Activated naive CD8-positive, alpha-beta T cell (primary cell): Measurements from ENCODE around the gene GPC6.
A peak's percentile ranks its signal among the peaks of the same experiment; 100 is the strongest.

Experiments
- H3K27ac Mint-ChIP-seq: one replicate; pipeline ENCODE4 v1.8.0; 2021; ENCODE audit warnings: mixed read lengths
- H3K27me3 Mint-ChIP-seq: one replicate; pipeline ENCODE4 v1.8.0; 2021; ENCODE audit warnings: mixed read lengths
- H3K36me3 Mint-ChIP-seq: one replicate; pipeline ENCODE4 v1.8.0; 2021; ENCODE audit warnings: mixed read lengths
- H3K4me1 Mint-ChIP-seq: one replicate; pipeline ENCODE4 v1.8.0; 2021; ENCODE audit warnings: low read depth, mixed read lengths
- H3K4me3 Mint-ChIP-seq: one replicate; pipeline ENCODE4 v1.8.0; 2021; ENCODE audit warnings: mild to moderate bottlenecking, mixed read lengths
- H3K9me3 Mint-ChIP-seq: one replicate; pipeline ENCODE4 v1.8.0; 2021; ENCODE audit warnings: low read depth, mixed read lengths

GPC6 gene

GRCh38 chr13:93224535-93224934, 2.1 kb upstream of the GPC6 start:
- H3K9me3 Mint-ChIP-seq, result peaks cover 7% of the 10 kb centered on the region
- no peak overlapping the region for H3K4me3 Mint-ChIP-seq
- H3K27ac Mint-ChIP-seq, result no peak overlapping the region
- H3K27me3 Mint-ChIP-seq, result peaks cover 33% of the 10 kb centered on the region
- H3K36me3 Mint-ChIP-seq, result no peaks in the 10 kb centered on the region
- peaks cover 10% of the 10 kb centered on the region for H3K4me1 Mint-ChIP-seq

- peaks cover 40% of the 10 kb centered on the region for H3K27me3 Mint-ChIP-seq
- peaks cover 7% of the 10 kb centered on the region for H3K9me3 Mint-ChIP-seq
- no peak overlapping the region for H3K4me3 Mint-ChIP-seq
- H3K4me1 Mint-ChIP-seq, result peaks cover 10% of the 10 kb centered on the region
- H3K27ac Mint-ChIP-seq, result no peak overlapping the region
- H3K36me3 Mint-ChIP-seq, result no peaks in the 10 kb centered on the region
These were observed 997 bp upstream of the GPC6 start for GRCh38 chr13:93225610-93226009.

- Mint-ChIP-seq H3K9me3 (peaks cover 7% of the 10 kb centered on the region), H3K36me3 (no peaks in the 10 kb centered on the region), H3K4me3 (no peak overlapping the region), H3K27me3 (peaks cover 42% of the 10 kb centered on the region), H3K27ac (no peak overlapping the region), H3K4me1 (peaks cover 10% of the 10 kb centered on the region)
These were observed 463 bp upstream of the GPC6 start for GRCh38 chr13:93226065-93226622.

- Mint-ChIP-seq H3K4me3 (no peak overlapping the region), H3K27ac (no peak overlapping the region), H3K36me3 (no peaks in the 10 kb centered on the region), H3K9me3 (peaks cover 7% of the 10 kb centered on the region), H3K27me3 (peaks cover 45% of the 10 kb centered on the region), H3K4me1 (peaks cover 10% of the 10 kb centered on the region)
These were observed 772 bp downstream of the GPC6 start for GRCh38 chr13:93227280-93227877.

GRCh38 chr13:93227878-93228642, 1.5 kb downstream of the GPC6 start:
- no peaks in the 10 kb centered on the region for H3K36me3 Mint-ChIP-seq
- no peak overlapping the region for H3K27ac Mint-ChIP-seq
- H3K4me1 Mint-ChIP-seq, result peaks cover 10% of the 10 kb centered on the region
- peaks cover 45% of the 10 kb centered on the region for H3K27me3 Mint-ChIP-seq
- H3K4me3 Mint-ChIP-seq, result peak overlapping the region; percentile 40
- H3K9me3 Mint-ChIP-seq, result peaks cover 7% of the 10 kb centered on the region

- H3K9me3 Mint-ChIP-seq, result peaks cover 7% of the 10 kb centered on the region
- H3K4me1 Mint-ChIP-seq, result peaks cover 10% of the 10 kb centered on the region
- peaks cover 45% of the 10 kb centered on the region for H3K27me3 Mint-ChIP-seq
- no peaks in the 10 kb centered on the region for H3K36me3 Mint-ChIP-seq
- H3K27ac Mint-ChIP-seq, result no peak overlapping the region
- peak overlapping the region; percentile 40 for H3K4me3 Mint-ChIP-seq
These were observed 2.0 kb downstream of the GPC6 start for GRCh38 chr13:93228643-93228937.

- Mint-ChIP-seq H3K27ac (no peak overlapping the region), H3K27me3 (peaks cover 37% of the 10 kb centered on the region), H3K36me3 (no peaks in the 10 kb centered on the region), H3K9me3 (no peaks in the 10 kb centered on the region), H3K4me1 (peaks cover 10% of the 10 kb centered on the region), H3K4me3 (no peak overlapping the region)
These were observed 3.8 kb downstream of the GPC6 start for GRCh38 chr13:93230261-93230855.

GRCh38 chr13:93231867-93232266, 5.3 kb downstream of the GPC6 start:
- peaks cover 26% of the 10 kb centered on the region for H3K27me3 Mint-ChIP-seq
- H3K4me3 Mint-ChIP-seq, result no peak overlapping the region
- H3K27ac Mint-ChIP-seq, result no peak overlapping the region
- H3K36me3 Mint-ChIP-seq, result no peaks in the 10 kb centered on the region
- no peaks in the 10 kb centered on the region for H3K9me3 Mint-ChIP-seq
- H3K4me1 Mint-ChIP-seq, result peaks cover 8% of the 10 kb centered on the region

- no peaks in the 10 kb centered on the region for H3K36me3 Mint-ChIP-seq
- H3K4me3 Mint-ChIP-seq, result no peak overlapping the region
- H3K27ac Mint-ChIP-seq, result no peak overlapping the region
- H3K27me3 Mint-ChIP-seq, result peaks cover 16% of the 10 kb centered on the region
- H3K9me3 Mint-ChIP-seq, result peaks cover 8% of the 10 kb centered on the region
- H3K4me1 Mint-ChIP-seq, result peaks cover 1% of the 10 kb centered on the region
These were observed 7.4 kb downstream of the GPC6 start for GRCh38 chr13:93233997-93234416.

GRCh38 chr13:93234459-93234858, 7.9 kb downstream of the GPC6 start:
- H3K27ac Mint-ChIP-seq, result no peak overlapping the region
- no peaks in the 10 kb centered on the region for H3K36me3 Mint-ChIP-seq
- no peak overlapping the region for H3K4me3 Mint-ChIP-seq
- H3K4me1 Mint-ChIP-seq, result no peaks in the 10 kb centered on the region
- H3K9me3 Mint-ChIP-seq, result peaks cover 13% of the 10 kb centered on the region
- peaks cover 13% of the 10 kb centered on the region for H3K27me3 Mint-ChIP-seq

- H3K36me3 Mint-ChIP-seq, result no peaks in the 10 kb centered on the region
- H3K4me3 Mint-ChIP-seq, result no peak overlapping the region
- H3K4me1 Mint-ChIP-seq, result no peaks in the 10 kb centered on the region
- no peak overlapping the region for H3K27ac Mint-ChIP-seq
- peaks cover 8% of the 10 kb centered on the region for H3K27me3 Mint-ChIP-seq
- peaks cover 15% of the 10 kb centered on the region for H3K9me3 Mint-ChIP-seq
These were observed 8.8 kb downstream of the GPC6 start for GRCh38 chr13:93235258-93236015.

GRCh38 chr13:93238711-93239110, 12.1 kb downstream of the GPC6 start:
- H3K9me3 Mint-ChIP-seq, result peaks cover 15% of the 10 kb centered on the region
- H3K4me1 Mint-ChIP-seq, result no peaks in the 10 kb centered on the region
- H3K27me3 Mint-ChIP-seq, result peaks cover 9% of the 10 kb centered on the region
- H3K36me3 Mint-ChIP-seq, result no peaks in the 10 kb centered on the region
- no peak overlapping the region for H3K27ac Mint-ChIP-seq
- H3K4me3 Mint-ChIP-seq, result no peak overlapping the region

GRCh38 chr13:93243375-93244063, 16.9 kb downstream of the GPC6 start:
- Mint-ChIP-seq H3K27ac (no peak overlapping the region), H3K4me1 (peaks cover 5% of the 10 kb centered on the region), H3K4me3 (peak overlapping the region; percentile 39), H3K9me3 (peaks cover 11% of the 10 kb centered on the region), H3K36me3 (no peaks in the 10 kb centered on the region), H3K27me3 (peaks cover 11% of the 10 kb centered on the region)

GRCh38 chr13:93244141-93244917, 17.7 kb downstream of the GPC6 start:
- Mint-ChIP-seq H3K4me3 (peak overlapping the region; percentile 63), H3K27ac (no peak overlapping the region), H3K4me1 (peaks cover 5% of the 10 kb centered on the region), H3K36me3 (no peaks in the 10 kb centered on the region), H3K9me3 (peaks cover 3% of the 10 kb centered on the region), H3K27me3 (peaks cover 11% of the 10 kb centered on the region)
